IMR-90 (cell line): ENCODE results near the gene SLC6A7. TPM values are rescaled to one million over a fixed set of nuclear protein-coding genes. Genes with fewer than 3 reads are reported as not detected.

Source experiments
- ATAC-seq: fragments of 200-7000 bp; cut with Tn5 transposase; 2 replicates; pipeline ENCODE4 v1.9.1; 2020; ENCODE audit warnings: low read depth, mild to moderate bottlenecking, moderate library complexity
- BruUV-seq: library from RNA; stranded (reverse); fragments of 400-500 nt; replicated peaks from 2 replicates; lab custom pipeline; 2021; lab: Mats Ljungman, UMichigan
- CTCF ChIA-PET: fragments of 300-600 bp; formaldehyde crosslinking; extraction: SDS; loops from one replicate; lab custom pipeline; 2021; ENCODE audit warnings: antibody characterized with exemption; lab: Yijun Ruan, JAX
- POLR2A ChIA-PET: fragments of 300-600 bp; sonication (Branson Sonifier 250); formaldehyde crosslinking; loops from one replicate; lab custom pipeline; 2022; ENCODE audit warnings: antibody characterized with exemption; ENCODE audit not compliant: unreplicated experiment; lab: Charles Lee
- DNase-seq: peaks from one replicate; pipeline ENCODE4 v3.0.0; 2013
- H2AFZ ChIP-seq: replicated peaks from 2 replicates; pipeline ENCODE3; 2013; ENCODE audit warnings: low read length, mild to moderate bottlenecking; ENCODE audit not compliant: poor library complexity
- H2AK5ac ChIP-seq: 2 replicates; pipeline ENCODE4 v1.6.1; 2013; ENCODE audit warnings: low read depth, low read length, inconsistent platforms
- H2AK9ac ChIP-seq: replicated peaks from 2 replicates; pipeline ENCODE3; 2013; ENCODE audit warnings: mild to moderate bottlenecking, low read depth, low read length, moderate library complexity; ENCODE audit not compliant: poor library complexity
- H2BK120ac ChIP-seq: 2 replicates; pipeline ENCODE4 v1.6.1; 2013; ENCODE audit warnings: low read depth, low read length, inconsistent platforms
- H2BK15ac ChIP-seq: 3 replicates; pipeline ENCODE4 v1.6.1; 2013; ENCODE audit warnings: low read depth, low read length, inconsistent platforms
- H2BK20ac ChIP-seq: 2 replicates; pipeline ENCODE4 v1.6.1; 2013; ENCODE audit warnings: low read depth, mild to moderate bottlenecking, inconsistent platforms, low read length, moderate library complexity
- H2BK5ac ChIP-seq: 2 replicates; pipeline ENCODE4 v1.6.1; 2013; ENCODE audit warnings: mild to moderate bottlenecking, low read depth, low read length, inconsistent platforms; ENCODE audit not compliant: poor library complexity, severe bottlenecking
- H3K14ac ChIP-seq: replicated peaks from 2 replicates; pipeline ENCODE4 v1.6.1; 2013; ENCODE audit warnings: low read depth, low read length, inconsistent platforms
- H3K18ac ChIP-seq: 2 replicates; pipeline ENCODE4 v1.6.1; 2013; ENCODE audit warnings: low read depth, low read length, control low read depth
- H3K23ac ChIP-seq: 2 replicates; pipeline ENCODE4 v1.6.1; 2013; ENCODE audit warnings: low read depth, low read length, inconsistent platforms
- H3K27ac ChIP-seq: 2 replicates; pipeline ENCODE4 v1.5.1; 2013; ENCODE audit warnings: mild to moderate bottlenecking, control low read depth, low read length; ENCODE audit not compliant: insufficient read depth
- H3K27me3 ChIP-seq: 2 replicates; pipeline ENCODE4 v1.6.1; 2013; ENCODE audit warnings: low read length; ENCODE audit not compliant: control insufficient read depth, insufficient read depth
- H3K36me3 ChIP-seq: 2 replicates; pipeline ENCODE4 v1.6.1; 2013; ENCODE audit warnings: low read length, mixed read lengths; ENCODE audit not compliant: control insufficient read depth, insufficient read depth
- H3K4ac ChIP-seq: 2 replicates; pipeline ENCODE4 v1.6.1; 2013; ENCODE audit warnings: low read depth, low read length, inconsistent platforms
- H3K4me1 ChIP-seq: 2 replicates; pipeline ENCODE4 v1.6.1; 2013; ENCODE audit warnings: low read length, mixed read lengths; ENCODE audit not compliant: control insufficient read depth, insufficient read depth
- H3K4me2 ChIP-seq: 2 replicates; pipeline ENCODE4 v1.6.1; 2013; ENCODE audit warnings: low read depth, mild to moderate bottlenecking, control low read depth, low read length, moderate library complexity
- H3K4me3 ChIP-seq: 2 replicates; pipeline ENCODE4 v1.5.1; 2013; ENCODE audit warnings: low read depth, mild to moderate bottlenecking, control low read depth, low read length, moderate library complexity; ENCODE audit not compliant: insufficient read depth
- H3K56ac ChIP-seq: 2 replicates; pipeline ENCODE4 v1.6.1; 2013; ENCODE audit warnings: low read length, inconsistent platforms; ENCODE audit not compliant: insufficient read depth; ENCODE audit errors: extremely low read depth
- H3K79me1 ChIP-seq, 2 experiments: 2 replicates each; pipeline ENCODE4 v1.6.1; 2013; ENCODE audit warnings: low read length in 2 of 2, inconsistent platforms in 1 of 2, low read depth in 1 of 2
- H3K9ac ChIP-seq: 2 replicates; pipeline ENCODE4 v1.6.1; 2013; ENCODE audit warnings: low read depth, low read length, control low read depth
- H3K9me1 ChIP-seq: 2 replicates; pipeline ENCODE4 v1.6.1; 2013; ENCODE audit warnings: low read length, inconsistent platforms; ENCODE audit not compliant: insufficient read depth
- H3K9me3 ChIP-seq: 2 replicates; pipeline ENCODE4 v1.6.1; 2013; ENCODE audit warnings: low read length; ENCODE audit not compliant: control insufficient read depth, insufficient read depth
- H4K20me1 ChIP-seq: 2 replicates; pipeline ENCODE4 v1.6.1; 2013; ENCODE audit warnings: low read length, inconsistent platforms; ENCODE audit not compliant: insufficient read depth
- H4K5ac ChIP-seq: 2 replicates; pipeline ENCODE4 v1.6.1; 2013; ENCODE audit warnings: mild to moderate bottlenecking, low read depth, low read length, control low read depth
- H4K8ac ChIP-seq, 2 experiments: 2 replicates each; pipeline ENCODE4 v1.6.1; 2013; ENCODE audit warnings: low read depth in 2 of 2, low read length in 2 of 2, control low read depth in 1 of 2, inconsistent platforms in 1 of 2
- H4K91ac ChIP-seq: 2 replicates; pipeline ENCODE4 v1.6.1; 2013; ENCODE audit warnings: low read depth, low read length, inconsistent platforms; ENCODE audit not compliant: insufficient read depth
- MXI1 ChIP-seq: IDR thresholded peaks from 2 replicates; pipeline ENCODE4 v1.6.1; 2012; ENCODE audit warnings: low read depth, mild to moderate bottlenecking, low read length, moderate library complexity, borderline replicate concordance
- POLR2A ChIP-seq: IDR thresholded peaks from 2 replicates; pipeline ENCODE4 v1.6.1; 2012; ENCODE audit warnings: mild to moderate bottlenecking, low read depth, low read length
- WGBS, 2 experiments: methylation state at CpG; one replicate each; pipeline versions ENCODE4 v1.1.5 to v1.1.7; 2013; ENCODE audit warnings: missing lambda C conversion rate in 2 of 2; ENCODE audit not compliant: insufficient read length in 1 of 2; ENCODE audit errors: extremely low coverage in 2 of 2; 5-methylcytosine and 5-hydroxymethylcytosine counted together
- dilution Hi-C: fragments of 300-500 bp; cut with HindIII; formaldehyde crosslinking; loops from one replicate; pipeline ENCODE4 v1.14.3; 2018; ENCODE audit warnings: low sequenced_read_pairs; ENCODE audit not compliant: unreplicated experiment
- in situ Hi-C: fragments of 300-500 bp; cut with MboI; formaldehyde crosslinking; loops from 3 replicates; pipeline ENCODE4 v1.14.3; 2019; ENCODE audit warnings: low sequenced_read_pairs, inconsistent platforms, mixed read lengths
- intact Hi-C: fragments of 100-400 bp; cut with micrococcal nuclease; formaldehyde crosslinking; loops from 2 replicates; pipeline ENCODE4 v1.10.0; 2022
- polyA plus RNA-seq, 3 experiments: library from polyadenylated mRNA; depleted of rRNA; stranded (reverse); fragments of >200 nt; gene quantifications; 2 replicates each; pipeline ENCODE4 v1.2.3, GENCODE V29; 2012; ENCODE audit warnings: low replicate concordance in 1 of 3
- total RNA-seq: library from RNA; depleted of rRNA; stranded (reverse); fragments of >200 nt; gene quantifications from 2 replicates; pipeline ENCODE4 v1.2.3, GENCODE V29; 2012

SLC6A7 gene
- total and polyA plus RNA-seq, 2 of the 4 experiments (the other 2 are of a cell fraction) = under 0.01 TPM; not detected in 1

- Histone ChIP-seq H3K18ac (no peak overlapping the region), H3K27me3 (peaks cover 88% of the 10 kb centered on the region), H3K4ac (no peak overlapping the region), H2AK9ac (no peak overlapping the region), H3K27ac (no peak overlapping the region), H3K14ac (no peak overlapping the region), H2AFZ (no peak overlapping the region), H4K5ac (no peak overlapping the region), H3K9me1 (peaks cover 4% of the 10 kb centered on the region; the same call in 1 of the 2 replicates), H2BK20ac (no peak overlapping the region), H4K91ac (no peak overlapping the region), H3K79me1 (no peaks in the 10 kb centered on the region), H4K8ac (no peak overlapping the region), H3K4me3 (no peak overlapping the region), H2BK5ac (no peak overlapping the region), H3K9me3 (no peaks in the 10 kb centered on the region), H3K4me2 (no peak overlapping the region), H3K36me3 (no peaks in the 10 kb centered on the region), H3K4me1 (peaks cover 2% of the 10 kb centered on the region; the same call in 1 of the 2 replicates), H3K23ac (no peak overlapping the region), H2BK120ac (no peak overlapping the region), H3K9ac (no peak overlapping the region), H2AK5ac (no peak overlapping the region), H4K20me1 (no peaks in the 10 kb centered on the region), H3K56ac (no peak overlapping the region), H2BK15ac (no peak overlapping the region)
- no TSS peak for BruUV-seq
- ATAC-seq (no peak), DNase-seq (no peak)
- in situ Hi-C loops = no loop called here
- ChIA-PET POLR2A (no interaction called here), CTCF (no interaction called here)
- TF ChIP-seq MXI1 (no peak), POLR2A (no peak)
- dilution Hi-C loops = no loop called here
- intact Hi-C loops = no loop called here
- 100% methylated on average over 1 of the region's 8 CpGs; no CpG with 5 or more reads in 1 of the 2 experiments for WGBS, 2 experiments
Observed at GRCh38 chr5:150186137-150186536, 3.7 kb upstream of the SLC6A7 start.
